ENCODE data around the gene AKR1B15.

The AKR1B15 gene

DNA sequence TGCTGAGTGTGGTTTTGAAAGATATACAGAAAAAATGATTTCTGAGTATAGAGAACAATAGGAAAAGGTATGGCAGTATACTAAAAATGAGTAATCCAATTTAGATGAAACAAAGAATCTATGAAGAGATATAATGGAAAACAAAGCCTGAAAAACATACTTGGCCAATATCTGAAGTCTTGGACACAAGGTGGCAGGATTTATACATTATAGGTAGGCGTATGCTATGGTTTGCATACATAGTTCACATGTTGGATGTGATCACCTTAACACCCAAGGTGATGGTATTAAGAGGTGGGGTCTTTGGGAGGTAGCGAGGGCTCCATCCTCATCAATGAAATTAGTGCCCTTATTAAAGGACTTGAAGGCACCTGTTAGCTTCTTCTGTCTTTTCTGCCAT lies 63.3 kb downstream of the AKR1B15 start:
- no peak overlapping the region for H3K4me3 ChIP-seq (ENCODE audit: low read length)
- no peaks in the 10 kb centered on the region for H3K27me3 ChIP-seq (ENCODE audit: control insufficient read depth, insufficient read depth, low read length)
- no peaks in the 10 kb centered on the region for H3K4me1 ChIP-seq (ENCODE audit: control insufficient read depth, insufficient read depth, low read length)
- DNase-seq (ENCODE audit: low read depth, low spot score): no peak
- H3K27ac ChIP-seq (ENCODE audit: low read length): no peak overlapping the region
- WGBS (ENCODE audit: insufficient coverage, insufficient read length): no CpG with 5 or more reads among the region's 2 CpGs
- no peaks in the 10 kb centered on the region for H3K9me3 ChIP-seq (ENCODE audit: control insufficient read depth, insufficient read depth, low read length)
- H3K36me3 ChIP-seq (ENCODE audit: control insufficient read depth, insufficient read depth, low read length): no peaks in the 10 kb centered on the region

GRCh38 chr7:134613623-134614347 lies 64.9 kb downstream of the AKR1B15 start:
- Histone ChIP-seq H3K9me3 (ENCODE audit: control insufficient read depth, insufficient read depth, low read length) (no peaks in the 10 kb centered on the region), H3K27ac (ENCODE audit: low read length) (no peak overlapping the region), H3K4me3 (ENCODE audit: low read length) (no peak overlapping the region), H3K4me1 (ENCODE audit: control insufficient read depth, insufficient read depth, low read length) (no peaks in the 10 kb centered on the region), H3K27me3 (ENCODE audit: control insufficient read depth, insufficient read depth, low read length) (no peaks in the 10 kb centered on the region), H3K36me3 (ENCODE audit: control insufficient read depth, insufficient read depth, low read length) (no peaks in the 10 kb centered on the region)
- no CpG with 5 or more reads among the region's 3 CpGs for WGBS (ENCODE audit: insufficient coverage, insufficient read length)
- no peak for DNase-seq (ENCODE audit: low read depth, low spot score)

- no peak overlapping the region for H3K27ac ChIP-seq (ENCODE audit: low read length)
- H3K9me3 ChIP-seq (ENCODE audit: control insufficient read depth, insufficient read depth, low read length): no peaks in the 10 kb centered on the region
- no peak for DNase-seq (ENCODE audit: low read depth, low spot score)
- no peaks in the 10 kb centered on the region for H3K27me3 ChIP-seq (ENCODE audit: control insufficient read depth, insufficient read depth, low read length)
- H3K36me3 ChIP-seq (ENCODE audit: control insufficient read depth, insufficient read depth, low read length): no peaks in the 10 kb centered on the region
- WGBS (ENCODE audit: insufficient coverage, insufficient read length): 100% methylated on average over 1 of the region's 2 CpGs
- no peaks in the 10 kb centered on the region for H3K4me1 ChIP-seq (ENCODE audit: control insufficient read depth, insufficient read depth, low read length)
- H3K4me3 ChIP-seq (ENCODE audit: low read length): no peak overlapping the region
These were observed 67.7 kb downstream of the AKR1B15 start for GRCh38 chr7:134616611-134617010.

DNA sequence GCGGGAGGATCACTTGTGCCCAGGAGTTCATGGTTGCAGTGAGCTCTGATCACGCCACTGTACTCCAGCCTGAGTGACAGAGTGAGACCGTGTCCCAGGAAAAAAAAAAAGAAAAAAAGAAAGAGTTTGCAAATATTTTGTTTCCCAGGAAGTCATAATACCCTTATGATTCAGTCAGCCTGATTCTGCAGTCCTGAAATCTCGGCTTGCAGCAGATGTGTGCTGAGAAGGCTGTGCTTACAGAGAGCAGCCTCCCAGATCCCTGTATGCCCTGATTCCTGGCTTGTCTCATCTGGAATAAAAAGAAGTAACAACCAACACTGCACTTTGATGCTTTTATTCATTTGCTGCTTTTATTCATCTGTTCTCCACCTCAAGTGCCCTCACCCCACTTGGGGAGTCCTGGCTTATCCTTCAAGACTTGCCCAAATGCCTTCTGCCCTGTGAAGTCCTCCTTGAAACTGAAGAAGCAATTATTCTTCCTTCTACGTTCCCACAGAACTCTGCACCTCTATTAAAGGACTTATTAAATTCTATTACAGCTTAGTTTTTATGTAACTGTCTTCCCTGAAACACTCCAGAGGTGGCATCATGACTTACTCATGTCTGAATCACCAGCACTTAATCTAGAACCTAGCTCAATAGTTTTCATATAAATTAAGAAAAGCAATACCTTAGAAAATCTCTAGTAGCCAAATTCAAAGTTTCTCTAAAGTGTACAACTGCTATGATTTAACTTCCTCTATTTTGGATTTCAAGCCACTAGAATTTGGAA lies 70.0 kb downstream of the AKR1B15 start:
- no peak for DNase-seq (ENCODE audit: low read depth, low spot score)
- no peak overlapping the region for H3K4me3 ChIP-seq (ENCODE audit: low read length)
- H3K36me3 ChIP-seq (ENCODE audit: control insufficient read depth, insufficient read depth, low read length): no peaks in the 10 kb centered on the region
- WGBS (ENCODE audit: insufficient coverage, insufficient read length): no CpG with 5 or more reads among the region's 5 CpGs
- H3K27ac ChIP-seq (ENCODE audit: low read length): no peak overlapping the region
- no peaks in the 10 kb centered on the region for H3K27me3 ChIP-seq (ENCODE audit: control insufficient read depth, insufficient read depth, low read length)
- no peaks in the 10 kb centered on the region for H3K4me1 ChIP-seq (ENCODE audit: control insufficient read depth, insufficient read depth, low read length)
- no peaks in the 10 kb centered on the region for H3K9me3 ChIP-seq (ENCODE audit: control insufficient read depth, insufficient read depth, low read length)

DNA sequence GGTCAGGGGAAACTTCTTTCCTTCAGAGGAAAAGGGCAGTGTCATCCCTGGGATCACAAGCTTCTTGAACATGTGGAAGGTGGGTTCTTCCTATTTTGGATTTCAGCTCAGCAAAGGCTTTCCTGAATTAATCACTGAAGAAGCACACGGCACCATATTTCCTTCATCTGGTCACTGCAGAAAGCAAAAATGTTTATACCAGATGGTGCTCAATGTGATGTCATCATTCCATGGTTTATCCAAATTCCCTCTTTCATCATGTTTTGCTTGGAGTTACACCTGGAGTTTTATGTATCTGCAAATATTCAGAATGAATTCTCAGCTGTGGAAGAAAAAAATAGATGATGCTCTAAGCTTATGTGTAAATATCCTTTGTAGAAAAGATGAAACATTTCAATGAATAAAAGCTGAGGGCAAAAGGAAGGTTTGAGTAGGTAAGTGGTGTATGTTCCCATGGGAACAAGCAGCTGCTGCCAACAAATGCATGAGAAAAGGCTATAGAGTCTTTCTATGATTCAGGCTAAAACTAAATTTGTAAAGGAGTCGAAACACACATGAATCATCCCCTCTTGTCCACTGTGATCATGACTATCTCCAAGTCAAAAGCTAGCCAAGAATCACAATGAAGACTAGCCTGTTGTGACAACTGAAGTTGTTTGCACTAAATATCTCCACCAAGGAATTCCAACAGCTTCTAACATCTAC lies 70.9 kb downstream of the AKR1B15 start:
- no CpG with 5 or more reads among the region's 2 CpGs for WGBS (ENCODE audit: insufficient coverage, insufficient read length)
- no peak overlapping the region for H3K4me3 ChIP-seq (ENCODE audit: low read length)
- no peaks in the 10 kb centered on the region for H3K4me1 ChIP-seq (ENCODE audit: control insufficient read depth, insufficient read depth, low read length)
- no peaks in the 10 kb centered on the region for H3K36me3 ChIP-seq (ENCODE audit: control insufficient read depth, insufficient read depth, low read length)
- H3K27ac ChIP-seq (ENCODE audit: low read length): no peak overlapping the region
- no peak for DNase-seq (ENCODE audit: low read depth, low spot score)
- no peaks in the 10 kb centered on the region for H3K27me3 ChIP-seq (ENCODE audit: control insufficient read depth, insufficient read depth, low read length)
- no peaks in the 10 kb centered on the region for H3K9me3 ChIP-seq (ENCODE audit: control insufficient read depth, insufficient read depth, low read length)

- H3K27ac ChIP-seq (ENCODE audit: low read length): no peak overlapping the region
- no peaks in the 10 kb centered on the region for H3K36me3 ChIP-seq (ENCODE audit: control insufficient read depth, insufficient read depth, low read length)
- DNase-seq (ENCODE audit: low read depth, low spot score): no peak
- no peaks in the 10 kb centered on the region for H3K27me3 ChIP-seq (ENCODE audit: control insufficient read depth, insufficient read depth, low read length)
- no peaks in the 10 kb centered on the region for H3K4me1 ChIP-seq (ENCODE audit: control insufficient read depth, insufficient read depth, low read length)
- H3K4me3 ChIP-seq (ENCODE audit: low read length): no peak overlapping the region
- WGBS (ENCODE audit: insufficient coverage, insufficient read length): no CpG with 5 or more reads among the region's 7 CpGs
- no peaks in the 10 kb centered on the region for H3K9me3 ChIP-seq (ENCODE audit: control insufficient read depth, insufficient read depth, low read length)
These were observed 73.5 kb downstream of the AKR1B15 start for GRCh38 chr7:134622303-134622995.

GRCh38 chr7:134623193-134623592 lies 74.3 kb downstream of the AKR1B15 start:
- no peaks in the 10 kb centered on the region for H3K27me3 ChIP-seq (ENCODE audit: control insufficient read depth, insufficient read depth, low read length)
- H3K36me3 ChIP-seq (ENCODE audit: control insufficient read depth, insufficient read depth, low read length): no peaks in the 10 kb centered on the region
- no peaks in the 10 kb centered on the region for H3K4me1 ChIP-seq (ENCODE audit: control insufficient read depth, insufficient read depth, low read length)
- no peak overlapping the region for H3K4me3 ChIP-seq (ENCODE audit: low read length)
- no CpG with 5 or more reads among the region's 2 CpGs for WGBS (ENCODE audit: insufficient coverage, insufficient read length)
- DNase-seq (ENCODE audit: low read depth, low spot score): no peak
- no peak overlapping the region for H3K27ac ChIP-seq (ENCODE audit: low read length)
- H3K9me3 ChIP-seq (ENCODE audit: control insufficient read depth, insufficient read depth, low read length): no peaks in the 10 kb centered on the region

- WGBS (ENCODE audit: insufficient coverage, insufficient read length): no CpG with 5 or more reads among the region's 3 CpGs
- no peaks in the 10 kb centered on the region for H3K9me3 ChIP-seq (ENCODE audit: control insufficient read depth, insufficient read depth, low read length)
- no peak overlapping the region for H3K27ac ChIP-seq (ENCODE audit: low read length)
- H3K4me1 ChIP-seq (ENCODE audit: control insufficient read depth, insufficient read depth, low read length): no peaks in the 10 kb centered on the region
- H3K27me3 ChIP-seq (ENCODE audit: control insufficient read depth, insufficient read depth, low read length): no peaks in the 10 kb centered on the region
- no peak for DNase-seq (ENCODE audit: low read depth, low spot score)
- no peak overlapping the region for H3K4me3 ChIP-seq (ENCODE audit: low read length)
- H3K36me3 ChIP-seq (ENCODE audit: control insufficient read depth, insufficient read depth, low read length): no peaks in the 10 kb centered on the region
These were observed 76.6 kb downstream of the AKR1B15 start for GRCh38 chr7:134625550-134625949.

GRCh38 chr7:134627109-134627774 lies 78.3 kb downstream of the AKR1B15 start:
- no CpG with 5 or more reads among the region's 2 CpGs for WGBS (ENCODE audit: insufficient coverage, insufficient read length)
- no peaks in the 10 kb centered on the region for H3K27me3 ChIP-seq (ENCODE audit: control insufficient read depth, insufficient read depth, low read length)
- H3K9me3 ChIP-seq (ENCODE audit: control insufficient read depth, insufficient read depth, low read length): no peaks in the 10 kb centered on the region
- no peak overlapping the region for H3K4me3 ChIP-seq (ENCODE audit: low read length)
- no peaks in the 10 kb centered on the region for H3K36me3 ChIP-seq (ENCODE audit: control insufficient read depth, insufficient read depth, low read length)
- no peaks in the 10 kb centered on the region for H3K4me1 ChIP-seq (ENCODE audit: control insufficient read depth, insufficient read depth, low read length)
- no peak for DNase-seq (ENCODE audit: low read depth, low spot score)
- H3K27ac ChIP-seq (ENCODE audit: low read length): no peak overlapping the region

GRCh38 chr7:134627775-134628153 lies 78.9 kb downstream of the AKR1B15 start:
- Histone ChIP-seq H3K4me1 (ENCODE audit: control insufficient read depth, insufficient read depth, low read length) (no peaks in the 10 kb centered on the region), H3K9me3 (ENCODE audit: control insufficient read depth, insufficient read depth, low read length) (no peaks in the 10 kb centered on the region), H3K36me3 (ENCODE audit: control insufficient read depth, insufficient read depth, low read length) (no peaks in the 10 kb centered on the region), H3K27ac (ENCODE audit: low read length) (no peak overlapping the region), H3K27me3 (ENCODE audit: control insufficient read depth, insufficient read depth, low read length) (no peaks in the 10 kb centered on the region), H3K4me3 (ENCODE audit: low read length) (no peak overlapping the region)
- DNase-seq (ENCODE audit: low read depth, low spot score): no peak
- WGBS (ENCODE audit: insufficient coverage, insufficient read length): no CpG with 5 or more reads among the region's 1 CpG
